Left lobe of liver (tissue), 2 donors: ENCODE data around the gene GKN2. TPM values are rescaled to one million over a fixed set of nuclear protein-coding genes. Genes with fewer than 3 reads are reported as not detected.

ENCODE experiments used
- ATAC-seq: fragments of 200-7000 bp; cut with Tn5 transposase; one replicate; pipeline ENCODE4 v1.9.1; 2020; ENCODE audit warnings: mild to moderate bottlenecking, moderate library complexity
- DNase-seq: peaks from one replicate; pipeline ENCODE4 v3.0.0-alpha.2; 2020; ENCODE audit warnings: low spot score
- total RNA-seq: library from RNA; stranded (reverse); gene quantifications from one replicate; pipeline ENCODE4 v1.2.1, GENCODE V29; 2021
- donor health status: DM: no; HTN: no; CAD: no; lungs with moderate emphysema.
- donor health status: DM: no; HTN: yes; CAD: no.

GKN2 gene, protein sequence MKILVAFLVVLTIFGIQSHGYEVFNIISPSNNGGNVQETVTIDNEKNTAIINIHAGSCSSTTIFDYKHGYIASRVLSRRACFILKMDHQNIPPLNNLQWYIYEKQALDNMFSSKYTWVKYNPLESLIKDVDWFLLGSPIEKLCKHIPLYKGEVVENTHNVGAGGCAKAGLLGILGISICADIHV
- not detected for total RNA-seq

DNA sequence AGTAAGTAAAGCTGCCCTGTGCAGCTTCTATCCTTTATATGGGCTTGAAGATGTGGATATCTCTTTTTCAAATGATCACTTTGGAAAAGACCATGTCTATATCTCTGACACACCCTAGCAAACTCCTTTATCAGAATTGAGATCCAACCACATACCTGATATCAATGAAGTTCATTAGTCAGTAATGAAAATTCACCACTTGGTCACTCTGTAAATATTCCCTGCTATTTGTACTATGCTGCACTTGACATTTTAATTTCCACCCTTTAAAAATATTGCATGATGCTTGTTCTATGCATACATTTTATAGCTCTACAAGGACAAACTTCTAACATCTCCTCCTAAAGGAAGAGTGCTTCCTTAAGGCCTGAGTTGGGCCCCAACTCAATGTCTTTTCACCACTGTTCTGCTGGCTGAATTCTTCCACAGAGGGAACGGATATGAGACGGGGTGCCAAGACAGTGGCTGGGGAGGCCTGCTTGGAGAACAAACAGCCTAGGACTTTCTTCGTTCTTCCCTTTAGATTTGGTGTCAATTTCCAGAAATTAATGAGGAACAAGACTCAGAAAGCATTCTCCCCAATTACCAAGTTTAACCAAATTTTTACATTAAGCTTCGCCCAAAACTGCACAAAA is at the start of gene GKN2:
Gene GKN2, minus strand, starts transcription at position 7 of the 635 bp plus-strand sequence. CDS start 32 bp downstream, outside the sequence.
- ATAC-seq (no peak), DNase-seq (no peak)

DNA sequence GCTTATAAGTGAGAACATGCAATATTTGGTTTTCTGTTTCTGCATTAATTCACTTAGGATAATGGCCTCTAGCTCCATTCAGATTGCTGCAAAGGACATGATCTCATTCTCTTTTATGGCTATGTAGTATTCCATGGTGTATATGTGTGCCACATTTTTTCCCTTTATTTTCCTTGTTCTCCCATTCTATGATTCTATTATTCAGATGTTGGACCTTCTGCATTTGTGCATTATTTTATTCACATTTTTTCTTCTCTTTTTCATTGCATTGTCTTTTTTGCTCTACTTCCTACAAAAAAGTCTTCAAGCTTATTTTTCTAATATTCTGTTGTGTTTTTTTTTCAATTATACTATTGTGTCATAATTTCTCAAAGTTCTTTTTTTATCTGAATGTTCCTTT is 49.2 kb upstream of the GKN2 start:
- no peak for ATAC-seq
- no peak for DNase-seq

DNA sequence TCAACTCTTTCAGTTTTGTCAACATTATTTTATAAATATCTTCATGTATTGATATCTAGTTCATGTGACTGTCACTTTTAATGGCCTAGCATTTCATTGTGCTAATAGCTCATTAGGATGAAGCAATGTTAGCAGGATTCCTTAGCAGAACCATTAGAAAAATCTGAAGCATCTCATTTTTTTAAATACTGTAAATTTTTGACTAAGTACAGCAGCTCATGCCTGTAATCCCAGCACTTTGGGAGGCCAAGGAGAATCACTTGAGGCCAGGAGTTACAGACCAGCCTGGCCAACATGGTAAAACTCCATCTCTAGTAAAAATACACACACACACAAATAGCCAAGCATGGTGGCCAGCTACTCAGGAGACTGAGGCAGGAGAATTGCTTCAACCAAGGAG is 44.7 kb upstream of the GKN2 start:
- DNase-seq: no peak

DNA sequence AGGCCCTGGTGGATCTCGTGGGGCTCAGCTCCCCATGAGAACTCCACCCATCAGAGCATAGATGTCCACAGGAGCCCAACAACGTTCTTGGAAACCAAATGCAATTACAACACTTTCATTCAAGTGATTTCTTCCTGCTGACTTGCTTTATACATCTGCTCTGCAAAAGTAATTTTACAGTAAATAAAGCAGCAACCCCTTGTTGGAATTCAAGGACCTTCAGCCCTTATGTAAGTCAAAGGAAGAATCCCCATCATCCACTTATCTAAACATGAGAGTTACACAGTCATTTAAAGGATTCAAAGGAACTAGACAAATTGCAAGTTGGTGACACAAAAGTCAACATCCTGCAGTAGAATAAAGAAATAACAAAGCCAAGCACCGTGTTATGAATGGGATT is 43.2 kb upstream of the GKN2 start:
- ATAC-seq: no peak
- DNase-seq: no peak

More for the DNA sequence above, 44.7 kb upstream of the GKN2 start:
- no peak for ATAC-seq

DNA sequence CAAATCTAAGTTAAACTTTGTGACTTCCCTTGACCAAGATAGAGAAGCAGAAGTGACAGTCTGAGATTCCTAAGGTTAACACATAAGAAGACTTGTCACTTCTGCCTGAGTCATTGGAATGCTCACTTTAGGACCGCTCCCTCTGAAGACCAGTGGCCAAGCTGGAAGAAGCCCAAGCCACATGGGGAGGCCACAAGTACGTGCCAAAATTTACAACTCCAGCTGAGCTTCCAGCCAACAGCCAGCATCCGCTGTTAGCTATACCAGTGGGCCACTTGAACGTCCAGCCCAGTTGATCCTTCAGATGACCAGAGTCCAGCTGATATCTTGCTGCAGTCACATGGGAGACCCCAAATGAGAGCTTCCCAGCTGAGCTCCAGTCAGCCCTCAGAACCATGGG is 42.2 kb upstream of the GKN2 start:
- no peak for DNase-seq

DNA sequence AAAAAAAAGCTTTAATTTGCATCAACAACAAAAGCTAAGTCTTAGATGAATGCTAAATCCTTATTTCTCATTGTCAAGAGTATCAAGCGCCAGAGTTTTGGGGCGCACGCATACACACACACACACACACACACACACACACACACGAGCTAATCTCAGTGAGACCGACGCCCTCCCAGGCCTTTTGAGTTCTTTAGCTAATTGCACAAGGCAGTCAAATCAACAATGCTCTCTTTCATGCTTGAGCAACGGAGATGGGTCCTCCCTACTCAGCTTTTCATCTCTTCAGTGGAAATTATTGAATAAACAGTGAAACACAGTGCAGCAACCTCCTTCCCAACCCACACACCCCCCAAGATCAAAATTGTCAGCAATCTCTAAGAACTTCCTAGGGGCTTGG is 41.0 kb upstream of the GKN2 start:
- no peak for ATAC-seq
- DNase-seq: no peak

More for the DNA sequence above, 42.2 kb upstream of the GKN2 start:
- ATAC-seq: no peak

DNA sequence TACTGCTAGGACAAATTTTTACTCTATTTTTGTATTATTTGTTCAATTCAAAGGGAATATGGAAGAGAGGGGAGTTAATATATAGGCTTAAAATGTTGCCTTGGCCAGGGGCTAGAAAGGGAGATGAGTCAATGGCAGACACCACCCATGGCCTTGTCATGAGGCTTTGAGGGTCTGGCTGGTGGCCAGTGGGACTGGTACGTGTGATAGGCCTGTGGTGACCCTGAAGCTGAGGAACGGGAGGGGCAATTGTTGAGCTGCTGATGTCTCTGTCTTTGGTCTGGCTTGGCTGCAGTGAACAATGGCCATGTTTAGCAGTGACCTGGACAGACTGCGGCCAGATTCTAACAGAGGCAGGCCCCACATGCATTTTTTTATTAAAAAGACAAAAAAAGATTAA is 40.2 kb upstream of the GKN2 start:
- no peak for ATAC-seq
- no peak for DNase-seq

DNA sequence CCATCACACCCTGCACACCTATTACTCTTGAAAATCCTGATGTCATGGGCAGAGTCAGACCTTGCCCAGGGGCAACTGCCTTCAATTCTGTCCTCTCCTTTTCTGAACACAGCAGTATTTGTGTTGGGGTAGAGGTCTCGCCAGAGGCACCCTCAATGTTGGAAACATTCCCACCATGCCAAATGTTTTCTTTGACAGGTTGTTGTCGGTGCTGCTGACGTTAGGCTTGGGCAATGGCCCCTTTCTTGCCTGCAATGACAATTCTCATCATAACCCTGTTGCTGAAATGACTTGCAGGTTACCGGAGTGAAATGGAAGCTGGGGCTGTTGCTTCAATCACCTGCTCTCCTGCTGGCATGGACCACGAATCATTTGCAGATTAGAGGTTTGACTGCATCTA is 39.6 kb upstream of the GKN2 start:
- DNase-seq: no peak
- ATAC-seq: no peak

DNA sequence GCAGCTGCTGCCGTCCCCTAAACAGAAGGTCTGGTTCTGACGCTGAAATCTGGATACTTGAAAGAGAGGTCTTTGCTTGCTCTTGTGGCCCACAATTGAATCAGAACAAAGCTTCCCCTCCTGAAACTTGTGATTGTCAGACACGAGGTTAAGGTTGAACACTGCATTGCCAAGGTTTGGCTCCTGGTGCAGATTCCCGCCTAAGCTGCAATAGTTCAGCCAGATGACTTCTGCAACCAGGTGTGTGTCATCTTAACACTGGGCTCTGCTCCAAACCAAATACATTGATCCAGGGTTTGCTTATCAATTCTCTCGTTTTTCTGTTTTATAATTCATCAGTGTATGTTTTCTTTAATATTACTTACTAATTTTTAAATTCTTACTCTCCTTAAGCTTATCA is 36.3 kb upstream of the GKN2 start:
- DNase-seq: peak; percentile 59
- peak; percentile 59 for ATAC-seq

DNA sequence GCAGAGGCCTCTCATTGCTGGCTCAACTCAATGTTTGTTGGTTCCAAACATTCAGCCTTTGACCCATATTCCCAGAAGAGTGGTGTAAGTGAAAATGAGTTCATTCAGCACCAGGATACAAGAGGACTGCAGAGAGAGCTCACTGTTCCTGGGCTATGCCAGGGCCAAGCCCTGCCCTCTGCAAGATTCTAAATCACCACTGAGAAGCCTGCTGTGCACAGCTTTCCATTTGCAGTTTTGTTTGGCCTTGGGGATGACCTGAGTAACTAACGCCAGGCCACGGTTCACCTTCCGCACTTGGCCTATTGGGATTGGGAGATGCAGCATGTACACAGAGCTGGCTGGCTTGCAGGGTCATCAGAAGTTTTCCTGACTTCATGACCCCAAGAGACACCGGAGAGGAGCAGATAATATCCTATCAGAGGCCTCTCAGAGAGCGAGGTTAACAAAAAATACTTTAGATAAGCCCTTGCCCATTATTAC is 34.4 kb upstream of the GKN2 start:
- DNase-seq (peak; percentile 87), ATAC-seq (peak; percentile 95)

DNA sequence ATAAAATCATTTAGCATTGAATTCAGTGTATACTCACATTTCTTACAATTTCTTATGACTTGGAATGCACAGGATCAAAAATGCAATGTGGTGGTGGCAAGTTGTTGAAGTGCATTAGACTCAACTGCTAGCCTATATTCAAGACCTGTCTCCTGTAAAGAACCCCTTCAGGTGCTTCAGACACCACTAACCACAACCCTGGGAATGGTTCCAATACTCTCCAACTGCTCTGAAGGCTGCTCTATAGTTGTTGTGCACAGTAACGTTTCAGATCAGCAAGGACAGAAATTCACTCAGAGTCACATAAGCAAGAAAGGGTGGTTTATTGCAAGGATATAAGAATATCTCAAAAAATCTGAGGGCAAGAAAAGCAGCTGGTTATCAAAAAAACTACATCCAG is 28.3 kb upstream of the GKN2 start:
- no peak for ATAC-seq

DNA sequence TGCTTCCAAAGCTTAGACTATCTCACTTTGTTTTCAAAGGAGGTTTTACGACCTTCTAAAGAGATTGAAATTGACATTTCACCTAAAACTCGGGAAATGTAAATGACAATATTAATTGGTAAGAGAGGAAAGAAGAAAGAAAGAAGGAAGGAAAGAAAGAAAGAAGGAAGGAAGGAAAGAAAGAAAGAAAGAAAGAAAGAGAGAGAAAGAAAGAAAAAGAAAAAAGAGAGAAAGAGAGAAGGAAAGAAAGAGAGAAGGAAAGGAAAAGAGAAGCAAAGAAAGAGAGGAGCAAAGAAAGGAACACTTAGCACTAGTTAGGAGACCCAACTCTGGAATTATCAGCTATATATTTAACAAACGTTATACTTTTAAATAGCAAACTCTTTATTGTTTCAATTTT is 25.4 kb upstream of the GKN2 start:
- ATAC-seq: no peak
- no peak for DNase-seq

More for the DNA sequence above, 28.3 kb upstream of the GKN2 start:
- no peak for DNase-seq

DNA sequence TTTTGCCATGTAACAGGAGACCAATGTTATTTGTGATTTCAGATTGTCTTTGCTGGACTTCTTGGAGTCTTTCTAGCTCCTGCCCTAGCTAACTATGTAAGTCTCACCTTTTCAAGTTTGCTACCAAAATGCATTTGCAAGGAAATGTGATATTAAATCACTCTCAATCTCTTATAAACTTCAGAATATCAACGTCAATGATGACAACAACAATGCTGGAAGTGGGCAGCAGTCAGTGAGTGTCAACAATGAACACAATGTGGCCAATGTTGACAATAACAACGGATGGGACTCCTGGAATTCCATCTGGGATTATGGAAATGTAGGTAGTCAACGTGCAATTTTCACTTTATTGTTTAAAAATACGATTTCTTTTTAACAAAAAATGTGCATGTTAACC is 24.8 kb upstream of the GKN2 start:
- no peak for ATAC-seq
- DNase-seq: no peak

DNA sequence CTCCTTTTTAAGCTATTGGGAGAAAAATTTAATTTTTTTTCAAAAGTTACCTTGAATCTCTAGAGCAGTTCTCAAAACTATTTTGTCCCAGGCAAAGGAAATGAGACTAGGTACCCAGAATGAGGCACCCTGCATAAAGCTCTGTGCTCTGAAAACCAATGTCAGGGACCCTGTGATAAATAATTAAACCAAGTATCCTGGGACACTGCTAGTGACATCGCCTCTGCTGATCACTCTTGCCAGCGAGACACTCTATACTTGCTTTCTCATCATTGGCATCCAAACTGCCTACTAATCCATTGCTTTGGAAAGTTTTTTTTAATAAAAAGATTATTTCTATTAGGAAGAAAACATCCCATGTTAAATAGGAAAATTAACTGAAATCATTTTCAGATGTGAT is 23.2 kb upstream of the GKN2 start:
- ATAC-seq (no peak), DNase-seq (no peak)

DNA sequence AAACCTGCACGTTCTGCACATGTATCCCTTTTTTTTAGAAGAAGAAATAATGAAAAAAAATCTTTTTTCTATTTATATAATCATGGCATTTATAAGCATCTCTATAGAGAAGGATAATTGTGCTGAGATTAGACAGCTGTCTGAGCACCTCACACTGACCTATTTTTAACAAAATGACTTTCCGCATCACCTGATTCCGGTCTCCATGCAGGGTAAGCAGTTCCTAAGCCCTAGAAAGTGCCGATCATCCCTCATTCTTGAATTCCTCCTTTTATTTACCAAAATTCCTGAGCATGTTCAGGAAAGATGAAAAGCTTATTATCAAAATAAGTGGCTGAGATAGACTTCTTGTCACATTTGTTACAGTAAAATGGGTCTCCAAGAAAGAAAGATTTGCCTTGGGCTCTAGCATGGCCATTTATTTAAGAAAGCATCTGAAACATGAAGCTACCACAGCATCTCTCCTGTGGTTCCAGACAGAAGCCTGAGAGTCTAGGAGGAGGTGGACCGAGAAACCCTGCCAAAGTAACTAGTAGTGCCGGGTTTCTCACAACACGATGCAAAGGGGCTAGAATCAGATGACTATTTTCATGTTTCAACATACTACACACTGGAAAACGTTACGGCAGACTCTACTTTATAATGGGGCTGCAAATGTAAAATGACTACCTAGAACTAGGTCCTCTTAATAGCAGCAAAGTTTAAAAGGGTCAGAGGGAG is 22.4 kb upstream of the GKN2 start:
- ATAC-seq: no peak

DNA sequence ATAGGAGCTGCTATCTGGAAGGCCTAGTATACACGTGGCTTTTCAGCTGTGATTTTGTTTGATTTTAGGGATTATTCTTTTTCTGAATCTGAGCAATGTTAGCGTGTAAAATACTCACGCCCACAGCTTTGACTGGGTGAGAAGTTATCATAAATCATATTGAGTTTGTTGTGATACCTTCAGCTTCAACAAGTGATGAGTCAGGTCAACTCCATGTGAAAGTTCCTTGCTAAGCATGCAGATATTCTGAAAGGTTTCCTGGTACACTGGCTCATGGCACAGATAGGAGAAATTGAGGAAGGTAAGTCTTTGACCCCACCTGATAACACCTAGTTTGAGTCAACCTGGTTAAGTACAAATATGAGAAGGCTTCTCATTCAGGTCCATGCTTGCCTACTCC is 21.6 kb upstream of the GKN2 start, which contains the start of gene GKN1:
Gene GKN1, plus strand, starts transcription at position 386 of the 400 bp plus-strand sequence. CDS start 42 bp downstream, outside the sequence.
- ATAC-seq: no peak
- no peak for DNase-seq

More for the DNA sequence above, 22.4 kb upstream of the GKN2 start:
- no peak for DNase-seq

DNA sequence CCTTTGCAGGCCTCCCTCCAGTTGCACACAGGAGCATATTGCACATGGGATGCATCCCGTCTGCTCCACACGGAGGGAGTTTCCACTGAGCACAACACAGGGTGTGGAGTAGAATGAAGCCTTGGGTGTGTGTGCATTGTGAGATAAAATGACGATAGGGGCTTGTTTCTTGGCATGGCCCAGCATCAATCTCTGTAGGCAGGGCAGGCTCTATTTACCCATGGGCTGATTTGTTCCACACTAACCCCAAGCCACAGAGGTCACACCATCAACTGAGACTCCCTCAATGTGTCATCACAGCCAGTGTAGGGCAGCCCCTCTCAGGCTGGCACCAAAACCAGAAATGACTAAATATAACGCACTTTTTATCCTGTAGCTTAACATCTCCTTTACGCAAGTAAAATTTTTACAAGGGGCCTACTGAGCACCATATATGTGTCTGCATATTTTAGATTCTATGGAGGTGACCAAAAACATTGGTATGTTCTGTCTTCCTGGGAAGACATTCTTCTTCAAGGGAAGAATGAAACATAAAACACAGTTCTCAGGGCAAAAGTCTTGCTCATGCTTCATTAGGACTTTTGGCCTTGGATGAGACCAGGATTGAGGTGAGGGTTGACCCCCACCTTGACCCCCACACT is 19.0 kb upstream of the GKN2 start:
- no peak for DNase-seq
- ATAC-seq: no peak

DNA sequence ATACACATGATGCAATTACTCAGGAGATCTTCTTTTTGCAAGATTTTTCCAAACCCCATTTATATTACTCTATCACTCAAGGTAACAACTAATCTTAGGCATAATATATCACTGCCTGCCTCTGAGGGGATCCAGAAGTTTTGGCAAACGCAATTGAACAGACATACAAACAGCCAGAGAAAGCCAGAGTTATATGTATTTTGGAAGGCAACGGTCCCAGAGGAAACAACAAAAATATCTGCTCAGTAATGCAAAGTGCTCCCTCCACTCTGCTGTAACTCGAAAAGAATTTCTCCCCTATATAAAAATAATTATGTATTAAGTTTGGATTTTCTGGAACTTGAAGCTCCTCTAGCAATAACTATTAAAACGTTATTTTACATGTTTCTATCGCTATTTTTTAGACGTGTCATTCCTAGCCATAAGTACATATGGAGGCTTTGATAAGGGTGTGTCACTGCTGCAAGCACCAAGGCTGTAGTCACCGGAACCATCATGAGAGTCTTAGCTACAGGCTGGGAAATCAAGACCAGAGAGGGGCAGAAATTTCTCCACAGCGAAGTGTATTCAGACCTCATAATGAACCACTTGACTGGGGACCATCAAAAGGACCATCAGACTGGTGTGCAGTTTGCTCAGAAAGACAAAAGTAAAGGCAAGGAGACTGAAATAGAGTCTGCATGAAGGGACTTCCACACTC is 18.0 kb upstream of the GKN2 start:
- ATAC-seq: no peak
- DNase-seq: no peak

DNA sequence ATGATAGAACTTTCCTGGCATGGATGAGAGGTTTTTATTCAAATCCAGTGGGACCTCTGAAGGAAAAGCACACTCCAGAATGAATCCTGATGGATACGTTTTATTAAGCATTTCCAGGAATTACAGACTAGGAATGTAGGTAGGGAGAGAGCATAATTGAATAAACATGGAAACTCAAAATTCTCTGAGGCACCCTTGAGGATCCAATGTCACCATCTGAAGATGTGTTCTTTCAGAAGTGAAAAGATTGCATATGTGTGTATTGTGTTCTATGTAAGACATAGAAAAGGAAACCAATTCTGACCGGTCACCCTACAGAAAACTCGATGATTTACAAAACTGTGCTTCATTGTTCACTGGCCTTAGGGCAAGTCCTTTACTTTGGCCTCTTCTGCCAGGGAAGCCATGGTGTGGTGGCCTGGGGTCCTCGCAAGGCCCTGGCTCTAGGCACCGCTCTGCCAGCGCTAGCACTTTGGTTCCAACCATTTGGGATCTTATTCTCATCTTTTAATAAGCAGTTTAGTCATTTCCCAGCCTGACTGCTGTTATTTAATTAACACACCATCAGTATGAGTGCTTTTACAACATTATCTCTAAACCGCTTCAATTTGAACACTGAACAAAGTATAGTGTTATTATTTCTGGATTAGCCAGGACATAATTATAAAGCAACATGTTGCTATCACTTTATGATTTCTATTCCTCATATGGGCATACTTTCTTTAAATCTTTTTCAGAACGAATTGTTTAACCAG is 17.2 kb upstream of the GKN2 start:
- ATAC-seq (no peak), DNase-seq (no peak)

DNA sequence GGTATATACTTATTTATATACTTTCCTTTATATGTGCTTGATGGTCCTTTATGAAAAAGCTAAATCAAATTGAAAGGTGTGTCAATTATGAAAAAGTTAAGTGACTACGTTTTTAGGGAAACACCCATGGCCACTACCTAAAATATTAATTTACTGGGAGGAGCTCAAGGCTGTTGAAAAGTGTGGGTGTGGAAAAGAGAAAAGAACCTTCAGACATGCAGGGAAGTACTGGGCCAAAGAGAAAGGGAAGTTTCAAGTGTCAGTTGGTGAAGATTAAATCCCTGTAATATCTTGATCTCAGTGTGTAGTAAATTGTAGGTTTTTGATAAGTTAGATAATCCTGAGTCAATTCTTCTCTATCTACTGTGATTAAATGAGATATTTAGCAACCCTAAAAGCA is 15.5 kb upstream of the GKN2 start:
- no peak for DNase-seq
- ATAC-seq: no peak
